IMR-90 (cell line): ENCODE results near the gene TMEM45A. TPM values are rescaled to one million over a fixed set of nuclear protein-coding genes. Genes with fewer than 3 reads are reported as not detected.

Experiments used
- ATAC-seq: fragments of 200-7000 bp; cut with Tn5 transposase; 2 replicates; pipeline ENCODE4 v1.9.1; 2020; ENCODE audit warnings: low read depth, mild to moderate bottlenecking, moderate library complexity
- BruUV-seq: library from RNA; stranded (reverse); fragments of 400-500 nt; replicated peaks from 2 replicates; lab custom pipeline; 2021; lab: Mats Ljungman, UMichigan
- CTCF ChIA-PET: fragments of 300-600 bp; formaldehyde crosslinking; extraction: SDS; loops from one replicate; lab custom pipeline; 2021; ENCODE audit warnings: antibody characterized with exemption; lab: Yijun Ruan, JAX
- POLR2A ChIA-PET: fragments of 300-600 bp; sonication (Branson Sonifier 250); formaldehyde crosslinking; loops from one replicate; lab custom pipeline; 2022; ENCODE audit warnings: antibody characterized with exemption; ENCODE audit not compliant: unreplicated experiment; lab: Charles Lee
- DNase-seq: peaks from one replicate; pipeline ENCODE4 v3.0.0; 2013
- H2AFZ ChIP-seq: replicated peaks from 2 replicates; pipeline ENCODE3; 2013; ENCODE audit warnings: low read length, mild to moderate bottlenecking; ENCODE audit not compliant: poor library complexity
- H2AK5ac ChIP-seq: 2 replicates; pipeline ENCODE4 v1.6.1; 2013; ENCODE audit warnings: low read depth, low read length, inconsistent platforms
- H2AK9ac ChIP-seq: replicated peaks from 2 replicates; pipeline ENCODE3; 2013; ENCODE audit warnings: mild to moderate bottlenecking, low read depth, low read length, moderate library complexity; ENCODE audit not compliant: poor library complexity
- H2BK120ac ChIP-seq: 2 replicates; pipeline ENCODE4 v1.6.1; 2013; ENCODE audit warnings: low read depth, low read length, inconsistent platforms
- H2BK15ac ChIP-seq: 3 replicates; pipeline ENCODE4 v1.6.1; 2013; ENCODE audit warnings: low read depth, low read length, inconsistent platforms
- H2BK20ac ChIP-seq: 2 replicates; pipeline ENCODE4 v1.6.1; 2013; ENCODE audit warnings: low read depth, mild to moderate bottlenecking, inconsistent platforms, low read length, moderate library complexity
- H2BK5ac ChIP-seq: 2 replicates; pipeline ENCODE4 v1.6.1; 2013; ENCODE audit warnings: mild to moderate bottlenecking, low read depth, low read length, inconsistent platforms; ENCODE audit not compliant: poor library complexity, severe bottlenecking
- H3K14ac ChIP-seq: replicated peaks from 2 replicates; pipeline ENCODE4 v1.6.1; 2013; ENCODE audit warnings: low read depth, low read length, inconsistent platforms
- H3K18ac ChIP-seq: 2 replicates; pipeline ENCODE4 v1.6.1; 2013; ENCODE audit warnings: low read depth, low read length, control low read depth
- H3K23ac ChIP-seq: 2 replicates; pipeline ENCODE4 v1.6.1; 2013; ENCODE audit warnings: low read depth, low read length, inconsistent platforms
- H3K27ac ChIP-seq: 2 replicates; pipeline ENCODE4 v1.5.1; 2013; ENCODE audit warnings: mild to moderate bottlenecking, control low read depth, low read length; ENCODE audit not compliant: insufficient read depth
- H3K27me3 ChIP-seq: 2 replicates; pipeline ENCODE4 v1.6.1; 2013; ENCODE audit warnings: low read length; ENCODE audit not compliant: control insufficient read depth, insufficient read depth
- H3K36me3 ChIP-seq: 2 replicates; pipeline ENCODE4 v1.6.1; 2013; ENCODE audit warnings: low read length, mixed read lengths; ENCODE audit not compliant: control insufficient read depth, insufficient read depth
- H3K4ac ChIP-seq: 2 replicates; pipeline ENCODE4 v1.6.1; 2013; ENCODE audit warnings: low read depth, low read length, inconsistent platforms
- H3K4me1 ChIP-seq: 2 replicates; pipeline ENCODE4 v1.6.1; 2013; ENCODE audit warnings: low read length, mixed read lengths; ENCODE audit not compliant: control insufficient read depth, insufficient read depth
- H3K4me2 ChIP-seq: 2 replicates; pipeline ENCODE4 v1.6.1; 2013; ENCODE audit warnings: low read depth, mild to moderate bottlenecking, control low read depth, low read length, moderate library complexity
- H3K4me3 ChIP-seq: 2 replicates; pipeline ENCODE4 v1.5.1; 2013; ENCODE audit warnings: low read depth, mild to moderate bottlenecking, control low read depth, low read length, moderate library complexity; ENCODE audit not compliant: insufficient read depth
- H3K56ac ChIP-seq: 2 replicates; pipeline ENCODE4 v1.6.1; 2013; ENCODE audit warnings: low read length, inconsistent platforms; ENCODE audit not compliant: insufficient read depth; ENCODE audit errors: extremely low read depth
- H3K79me1 ChIP-seq, 2 experiments: 2 replicates each; pipeline ENCODE4 v1.6.1; 2013; ENCODE audit warnings: low read length in 2 of 2, inconsistent platforms in 1 of 2, low read depth in 1 of 2
- H3K9ac ChIP-seq: 2 replicates; pipeline ENCODE4 v1.6.1; 2013; ENCODE audit warnings: low read depth, low read length, control low read depth
- H3K9me1 ChIP-seq: 2 replicates; pipeline ENCODE4 v1.6.1; 2013; ENCODE audit warnings: low read length, inconsistent platforms; ENCODE audit not compliant: insufficient read depth
- H3K9me3 ChIP-seq: 2 replicates; pipeline ENCODE4 v1.6.1; 2013; ENCODE audit warnings: low read length; ENCODE audit not compliant: control insufficient read depth, insufficient read depth
- H4K20me1 ChIP-seq: 2 replicates; pipeline ENCODE4 v1.6.1; 2013; ENCODE audit warnings: low read length, inconsistent platforms; ENCODE audit not compliant: insufficient read depth
- H4K5ac ChIP-seq: 2 replicates; pipeline ENCODE4 v1.6.1; 2013; ENCODE audit warnings: mild to moderate bottlenecking, low read depth, low read length, control low read depth
- H4K8ac ChIP-seq, 2 experiments: 2 replicates each; pipeline ENCODE4 v1.6.1; 2013; ENCODE audit warnings: low read depth in 2 of 2, low read length in 2 of 2, control low read depth in 1 of 2, inconsistent platforms in 1 of 2
- H4K91ac ChIP-seq: 2 replicates; pipeline ENCODE4 v1.6.1; 2013; ENCODE audit warnings: low read depth, low read length, inconsistent platforms; ENCODE audit not compliant: insufficient read depth
- BHLHE40 ChIP-seq: fragments of 150-350 bp; IDR thresholded peaks from 2 replicates; pipeline ENCODE4 v1.6.1; 2016; ENCODE audit warnings: mild to moderate bottlenecking, low read depth, low read length
- CEBPB ChIP-seq: IDR thresholded peaks from 2 replicates; pipeline ENCODE4 v1.6.1; 2012; ENCODE audit warnings: low read depth, low read length, improper control_type of control experiment
- CHD1 ChIP-seq: IDR thresholded peaks from 2 replicates; pipeline ENCODE4 v1.6.1; 2012; ENCODE audit warnings: low read depth, low read length, improper control_type of control experiment
- ELK1 ChIP-seq: fragments of 150-350 bp; IDR thresholded peaks from 2 replicates; pipeline ENCODE4 v1.6.1; 2016; ENCODE audit warnings: low read depth, mild to moderate bottlenecking, low read length, moderate library complexity, borderline replicate concordance
- FOS ChIP-seq: fragments of 150-350 bp; IDR thresholded peaks from 2 replicates; pipeline ENCODE4 v1.6.1; 2016; ENCODE audit warnings: low read depth, low read length
- MAFK ChIP-seq: IDR thresholded peaks from 2 replicates; pipeline ENCODE4 v1.6.1; 2012; ENCODE audit warnings: low read depth, low read length, improper control_type of control experiment
- MAZ ChIP-seq: IDR thresholded peaks from 2 replicates; pipeline ENCODE4 v1.6.1; 2012; ENCODE audit warnings: low read depth, mild to moderate bottlenecking, low read length, improper control_type of control experiment, moderate library complexity, borderline replicate concordance
- MXI1 ChIP-seq: IDR thresholded peaks from 2 replicates; pipeline ENCODE4 v1.6.1; 2012; ENCODE audit warnings: low read depth, mild to moderate bottlenecking, low read length, moderate library complexity, borderline replicate concordance
- NFE2L2 ChIP-seq: fragments of 150-350 bp; IDR thresholded peaks from 2 replicates; pipeline ENCODE4 v1.6.1; 2016; ENCODE audit warnings: low read depth, mild to moderate bottlenecking, low read length
- POLR2A ChIP-seq: IDR thresholded peaks from 2 replicates; pipeline ENCODE4 v1.6.1; 2012; ENCODE audit warnings: mild to moderate bottlenecking, low read depth, low read length
- RAD21 ChIP-seq: IDR thresholded peaks from 2 replicates; pipeline ENCODE4 v1.6.1; 2012; ENCODE audit warnings: low read length, improper control_type of control experiment
- RCOR1 ChIP-seq: IDR thresholded peaks from 2 replicates; pipeline ENCODE4 v1.6.1; 2012; ENCODE audit warnings: mild to moderate bottlenecking, low read length, improper control_type of control experiment; ENCODE audit not compliant: insufficient replicate concordance
- RFX5 ChIP-seq: IDR thresholded peaks from 2 replicates; pipeline ENCODE4 v1.8.0; 2012; ENCODE audit warnings: low read depth, mild to moderate bottlenecking, low read length, moderate library complexity
- SMC3 ChIP-seq: fragments of 150-350 bp; IDR thresholded peaks from 2 replicates; pipeline ENCODE4 v1.6.1; 2016; ENCODE audit warnings: low read depth, mild to moderate bottlenecking, antibody characterized with exemption, low read length, moderate library complexity
- USF2 ChIP-seq: fragments of 150-350 bp; IDR thresholded peaks from 2 replicates; pipeline ENCODE4 v1.6.1; 2017; ENCODE audit warnings: mild to moderate bottlenecking, antibody characterized with exemption, low read length, low read depth
- WGBS, 2 experiments: methylation state at CpG; one replicate each; pipeline versions ENCODE4 v1.1.5 to v1.1.7; 2013; ENCODE audit warnings: missing lambda C conversion rate in 2 of 2; ENCODE audit not compliant: insufficient read length in 1 of 2; ENCODE audit errors: extremely low coverage in 2 of 2; 5-methylcytosine and 5-hydroxymethylcytosine counted together
- dilution Hi-C: fragments of 300-500 bp; cut with HindIII; formaldehyde crosslinking; loops from one replicate; pipeline ENCODE4 v1.14.3; 2018; ENCODE audit warnings: low sequenced_read_pairs; ENCODE audit not compliant: unreplicated experiment
- in situ Hi-C: fragments of 300-500 bp; cut with MboI; formaldehyde crosslinking; loops from 3 replicates; pipeline ENCODE4 v1.14.3; 2019; ENCODE audit warnings: low sequenced_read_pairs, inconsistent platforms, mixed read lengths
- intact Hi-C: fragments of 100-400 bp; cut with micrococcal nuclease; formaldehyde crosslinking; loops from 2 replicates; pipeline ENCODE4 v1.10.0; 2022
- polyA plus RNA-seq, 3 experiments: library from polyadenylated mRNA; depleted of rRNA; stranded (reverse); fragments of >200 nt; gene quantifications; 2 replicates each; pipeline ENCODE4 v1.2.3, GENCODE V29; 2012; ENCODE audit warnings: low replicate concordance in 1 of 3
- total RNA-seq: library from RNA; depleted of rRNA; stranded (reverse); fragments of >200 nt; gene quantifications from 2 replicates; pipeline ENCODE4 v1.2.3, GENCODE V29; 2012
- TF ChIP-seq, protein P1 (sequence below): conservative IDR thresholded peaks from 2 replicates; pipeline ENCODE4 v1.5.1; 2012; ENCODE audit warnings: mild to moderate bottlenecking, low read depth, low read length, improper control_type of control experiment

Gene TMEM45A
- total and polyA plus RNA-seq, 2 of the 4 experiments (the other 2 are of a cell fraction): 13.6 to 21.7 TPM

DNA sequence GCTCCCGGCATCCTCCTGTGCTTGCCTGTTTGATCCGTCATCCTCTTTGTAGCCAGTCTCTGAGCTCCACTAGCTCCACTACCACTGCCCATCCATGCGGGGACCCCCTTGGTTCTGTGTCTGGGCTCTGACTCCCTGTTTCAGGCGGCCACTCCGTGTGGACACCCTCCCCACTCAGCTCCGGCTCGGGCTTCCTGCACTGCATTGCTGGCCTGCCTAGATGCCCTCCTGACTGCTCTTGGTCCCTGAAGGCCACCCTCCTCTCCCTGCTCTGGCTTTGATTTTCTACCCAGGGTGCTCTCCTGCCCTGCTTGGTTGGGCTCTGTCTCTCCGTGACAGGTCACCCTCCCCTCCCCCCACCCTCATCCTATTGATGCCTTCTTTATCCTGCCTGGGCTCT, 112.9 kb downstream of the TMEM45A start:
- ATAC-seq: no peak
- no peak overlapping the region for H4K91ac ChIP-seq
- CTCF ChIA-PET: no interaction called here
- H2AK5ac ChIP-seq: no peak overlapping the region
- H3K23ac ChIP-seq: no peak overlapping the region
- H3K9ac ChIP-seq: no peak overlapping the region
- no peak for DNase-seq
- no peak overlapping the region for H2BK5ac ChIP-seq
- H3K56ac ChIP-seq: no peak overlapping the region
- H3K18ac ChIP-seq: no peak overlapping the region
- no peak overlapping the region for H2BK15ac ChIP-seq
- no peak overlapping the region for H2BK20ac ChIP-seq
- no peaks in the 10 kb centered on the region; the same call in 1 of the 2 replicates for H3K9me3 ChIP-seq
- H3K4me1 ChIP-seq: no peaks in the 10 kb centered on the region; the same call in 1 of the 2 replicates
- no peak overlapping the region for H3K4me3 ChIP-seq
- BruUV-seq: no TSS peak
- no peak overlapping the region for H4K8ac ChIP-seq
- H4K5ac ChIP-seq: no peak overlapping the region
- dilution Hi-C loops (no loop called here), intact Hi-C loops (no loop called here), in situ Hi-C loops (no loop called here)
- no peak overlapping the region for H3K27ac ChIP-seq
- H4K20me1 ChIP-seq: no peaks in the 10 kb centered on the region
- H3K4ac ChIP-seq: no peak overlapping the region
- no peak overlapping the region for H2AFZ ChIP-seq
- no peak overlapping the region for H2AK9ac ChIP-seq
- WGBS, 2 experiments: 79% methylated on average over 6 of the region's 8 CpGs; no CpG with 5 or more reads in 1 of the 2 experiments
- H3K9me1 ChIP-seq: 0 out of 2 replicates have a peak, but pooled peaks cover 3% of the 10 kb centered on the region
- no peak overlapping the region for H2BK120ac ChIP-seq
- H3K79me1 ChIP-seq: no peaks in the 10 kb centered on the region
- no peaks in the 10 kb centered on the region for H3K36me3 ChIP-seq
- peaks cover 15% of the 10 kb centered on the region for H3K27me3 ChIP-seq
- H3K14ac ChIP-seq: no peak overlapping the region
- TF ChIP-seq NFE2L2 (no peak), ELK1 (no peak), CHD1 (no peak), RAD21 (no peak), CEBPB (no peak), FOS (no peak), RFX5 (no peak), MAFK (no peak), POLR2A (no peak), BHLHE40 (no peak), MAZ (no peak), SMC3 (no peak), USF2 (no peak), RCOR1 (no peak), MXI1 (no peak)
- TF ChIP-seq, protein P1, sequence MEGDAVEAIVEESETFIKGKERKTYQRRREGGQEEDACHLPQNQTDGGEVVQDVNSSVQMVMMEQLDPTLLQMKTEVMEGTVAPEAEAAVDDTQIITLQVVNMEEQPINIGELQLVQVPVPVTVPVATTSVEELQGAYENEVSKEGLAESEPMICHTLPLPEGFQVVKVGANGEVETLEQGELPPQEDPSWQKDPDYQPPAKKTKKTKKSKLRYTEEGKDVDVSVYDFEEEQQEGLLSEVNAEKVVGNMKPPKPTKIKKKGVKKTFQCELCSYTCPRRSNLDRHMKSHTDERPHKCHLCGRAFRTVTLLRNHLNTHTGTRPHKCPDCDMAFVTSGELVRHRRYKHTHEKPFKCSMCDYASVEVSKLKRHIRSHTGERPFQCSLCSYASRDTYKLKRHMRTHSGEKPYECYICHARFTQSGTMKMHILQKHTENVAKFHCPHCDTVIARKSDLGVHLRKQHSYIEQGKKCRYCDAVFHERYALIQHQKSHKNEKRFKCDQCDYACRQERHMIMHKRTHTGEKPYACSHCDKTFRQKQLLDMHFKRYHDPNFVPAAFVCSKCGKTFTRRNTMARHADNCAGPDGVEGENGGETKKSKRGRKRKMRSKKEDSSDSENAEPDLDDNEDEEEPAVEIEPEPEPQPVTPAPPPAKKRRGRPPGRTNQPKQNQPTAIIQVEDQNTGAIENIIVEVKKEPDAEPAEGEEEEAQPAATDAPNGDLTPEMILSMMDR: no peak
- H3K4me2 ChIP-seq: no peak overlapping the region
- POLR2A ChIA-PET: no interaction called here
